ENCODE measurements around the gene TBKBP1.

- no peak for TF ChIP-seq ZFP41 (tag by site-specific recombination; IDR thresholded peaks at IDR 0.05; ENCODE audit: borderline replicate concordance)
- TF ChIP-seq REST (tag by site-specific recombination; IDR thresholded peaks at IDR 0.05): no peak
- TF ChIP-seq PRDM10 (tag by site-specific recombination; IDR thresholded peaks at IDR 0.05): no peak
- TF ChIP-seq BCL11B (tag by site-specific recombination; IDR thresholded peaks at IDR 0.05; ENCODE audit: low read depth): no peak
- no peak for TF ChIP-seq CTCF (tag by site-specific recombination; IDR thresholded peaks at IDR 0.05)
- TF ChIP-seq ZFP3 (tag by site-specific recombination; IDR thresholded peaks at IDR 0.05; ENCODE audit: low read depth): no peak
- TF ChIP-seq ZNF354C (tag by site-specific recombination; IDR thresholded peaks at IDR 0.05; ENCODE audit: borderline replicate concordance, low read depth): no peak
- no peak for TF ChIP-seq ZNF560 (tag by site-specific recombination; IDR thresholded peaks at IDR 0.05; ENCODE audit: borderline replicate concordance)
- no peak for TF ChIP-seq HOXA7 (CRISPR knock-in tag; IDR thresholded peaks at IDR 0.05; ENCODE audit: borderline replicate concordance)
- no peak for TF ChIP-seq ZNF843 (tag by site-specific recombination; IDR thresholded peaks at IDR 0.05)
These were observed 37.4 kb downstream of the TBKBP1 start for GRCh38 chr17:47731396-47731795.
